Hematopoietic multipotent progenitor cell treated with erythropoietin and hydrocortisone succinate and interleukin-3 and kit ligand, for 8 days (in vitro differentiated cells): Measurements from ENCODE around the gene IL17C.
"Not testable (repeated sequence)": the region's sequence is repeated elsewhere in the genome, so short reads cannot be mapped to it uniquely, and the experiment has no call there.

Experiments used
- DNase-seq: peaks from one replicate; pipeline ENCODE4 v3.0.0-alpha.2; 2015

The IL17C gene

GRCh38 chr16:88638323-88639230, at the start of gene IL17C:
Gene IL17C, plus strand, starts transcription at chr16:88638572. Its CDS starts 70 bp downstream, at chr16:88638642.
- no peak for DNase-seq

GRCh38 chr16:88588754-88589153, 49.6 kb upstream of the IL17C start:
- no peak for DNase-seq

DNA sequence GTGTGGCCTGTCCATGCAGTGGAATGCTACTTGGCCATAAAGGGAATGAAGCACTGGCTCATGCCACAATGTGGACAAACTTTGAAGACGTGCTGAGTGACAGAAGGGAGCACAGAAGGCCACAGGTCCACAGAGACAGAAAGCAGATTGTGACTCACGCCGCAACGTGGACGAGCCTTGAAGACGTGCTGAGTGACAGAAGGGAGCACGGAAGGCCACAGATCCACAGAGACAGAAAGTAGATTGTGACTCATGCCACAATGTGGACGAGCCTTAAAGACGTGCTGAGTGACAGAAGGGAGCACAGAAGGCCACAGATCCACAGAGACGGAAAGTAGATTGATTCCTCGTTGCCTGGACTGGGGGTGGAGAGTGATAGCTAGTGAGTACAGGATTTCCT, 48.9 kb upstream of the IL17C start:
- DNase-seq = no peak

GRCh38 chr16:88591577-88592021, 46.8 kb upstream of the IL17C start:
- DNase-seq = no peak

- no peak for DNase-seq
These were observed 45.3 kb upstream of the IL17C start for GRCh38 chr16:88593061-88593460.

DNA sequence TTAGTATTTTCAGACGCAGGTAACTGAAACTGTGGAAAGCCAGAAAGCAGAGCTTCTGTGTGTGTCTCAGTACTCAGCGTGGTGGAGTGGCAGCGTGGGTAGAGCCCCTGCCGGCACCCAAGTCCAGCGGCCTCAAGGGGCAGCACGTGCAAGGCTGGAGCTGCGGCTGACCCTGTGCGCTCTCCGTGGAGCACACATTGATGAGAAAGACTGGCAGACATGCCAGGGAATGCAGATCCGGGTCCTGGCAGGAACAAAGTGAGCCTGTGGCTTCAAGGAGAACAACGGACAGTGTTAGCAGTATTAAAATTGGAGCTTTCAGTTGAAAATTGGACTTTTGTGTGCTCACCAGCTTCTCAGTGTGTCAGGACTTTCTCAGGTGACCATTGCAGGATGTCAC, 44.9 kb upstream of the IL17C start:
- no peak for DNase-seq

GRCh38 chr16:88593910-88594309, 44.5 kb upstream of the IL17C start:
- DNase-seq = no peak

DNA sequence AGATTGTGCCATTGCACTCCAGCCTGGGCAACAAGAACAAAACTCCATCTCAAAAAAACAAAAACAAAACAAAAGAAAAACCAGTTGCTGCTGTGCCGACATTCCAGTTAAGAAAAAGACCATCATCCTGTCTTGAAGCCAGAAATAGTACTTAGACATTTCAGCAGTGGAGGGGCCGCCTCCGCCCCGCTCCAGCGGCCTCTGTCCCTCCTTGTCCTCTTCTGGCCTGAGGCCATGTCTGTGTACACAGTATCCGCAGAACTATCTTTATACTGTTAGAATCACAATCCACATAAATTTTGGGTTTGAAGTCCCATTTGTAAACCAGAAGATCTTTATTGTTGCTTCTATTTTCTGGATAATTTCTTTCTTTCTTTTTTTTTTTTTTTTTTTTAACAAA, 43.3 kb upstream of the IL17C start:
- no peak for DNase-seq

DNA sequence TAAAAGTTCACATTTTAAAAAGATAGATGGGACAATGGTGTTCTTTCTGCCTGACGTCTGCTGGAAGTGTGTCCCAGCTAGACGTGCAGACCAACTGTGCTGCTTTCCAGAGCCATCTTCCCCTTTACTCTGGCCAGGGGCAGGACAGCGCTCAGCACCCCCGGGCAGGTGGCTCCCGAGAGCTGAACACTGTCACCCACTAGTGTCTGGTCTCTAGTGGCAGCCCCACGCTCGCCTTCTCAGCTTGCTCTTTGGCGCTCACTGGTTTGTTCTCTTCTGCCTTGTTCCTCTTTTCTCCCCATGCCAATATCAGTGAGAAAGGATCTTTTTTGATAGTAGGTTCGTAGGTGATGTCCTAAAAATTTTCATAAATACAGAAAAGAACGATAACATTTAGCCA, 42.5 kb upstream of the IL17C start:
- no peak for DNase-seq

- DNase-seq = no peak
These were observed 41.9 kb upstream of the IL17C start for GRCh38 chr16:88596483-88596882.

DNA sequence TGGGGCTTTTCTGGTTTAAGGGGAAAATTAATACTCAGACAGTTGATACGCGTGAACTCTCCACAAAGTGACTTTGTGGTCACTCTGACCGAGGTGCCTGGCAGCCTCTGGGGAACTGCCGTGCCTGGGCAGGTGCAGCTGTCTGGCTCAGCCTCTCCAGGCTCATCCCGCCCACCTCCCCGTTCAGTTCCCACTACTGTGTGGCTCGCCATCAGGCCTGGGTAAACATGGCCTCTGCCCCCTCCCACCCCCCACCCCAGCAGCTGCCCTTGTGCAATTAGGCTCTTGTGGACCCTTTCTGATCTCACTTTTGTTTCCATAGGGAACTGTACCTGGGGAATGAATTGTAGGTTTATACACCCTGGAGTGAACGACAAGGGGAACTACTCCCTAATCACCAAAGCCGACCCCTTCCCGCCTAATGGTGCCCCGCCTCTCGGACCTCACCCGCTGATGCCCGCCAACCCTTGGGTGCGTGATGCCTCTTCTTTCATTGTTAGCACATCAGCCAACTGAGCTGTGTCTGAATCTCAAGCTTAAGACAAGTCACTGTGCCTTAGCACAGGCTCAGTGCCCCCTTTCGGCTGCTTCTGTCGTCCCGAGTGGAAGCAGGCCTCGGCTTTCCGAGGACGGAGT, 40.4 kb upstream of the IL17C start:
- no peak for DNase-seq

DNA sequence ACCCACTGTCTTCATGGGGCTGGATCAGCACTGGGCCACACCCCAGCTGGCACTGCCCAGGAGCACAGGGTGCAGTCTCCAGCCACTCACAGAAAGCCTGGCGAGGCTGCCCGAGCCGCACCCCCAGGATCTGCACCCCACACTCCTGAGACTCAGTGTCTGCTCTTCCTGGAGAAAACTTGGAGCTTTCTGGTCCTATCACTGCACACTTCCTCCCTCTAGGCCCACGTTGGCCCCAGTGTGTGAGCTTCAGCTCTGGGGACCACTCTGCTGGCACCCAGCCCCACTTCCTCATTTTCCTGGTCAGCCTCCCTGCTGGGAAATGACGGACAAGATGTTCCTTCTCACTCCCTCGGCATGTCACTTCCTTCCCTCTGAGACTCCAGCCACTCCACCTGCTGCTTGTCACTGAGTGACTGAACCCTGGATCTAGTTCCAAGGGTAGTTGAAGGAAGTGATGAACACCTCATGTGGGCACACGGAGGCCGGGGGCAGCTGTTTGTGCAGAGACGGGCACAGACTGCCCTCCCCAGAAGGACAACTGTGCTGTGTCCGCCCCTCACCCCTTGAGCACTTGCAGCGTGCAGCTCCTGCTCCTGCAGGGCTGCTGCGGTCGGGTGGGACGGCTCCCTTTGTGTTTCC, 39.2 kb upstream of the IL17C start:
- DNase-seq = no peak

DNA sequence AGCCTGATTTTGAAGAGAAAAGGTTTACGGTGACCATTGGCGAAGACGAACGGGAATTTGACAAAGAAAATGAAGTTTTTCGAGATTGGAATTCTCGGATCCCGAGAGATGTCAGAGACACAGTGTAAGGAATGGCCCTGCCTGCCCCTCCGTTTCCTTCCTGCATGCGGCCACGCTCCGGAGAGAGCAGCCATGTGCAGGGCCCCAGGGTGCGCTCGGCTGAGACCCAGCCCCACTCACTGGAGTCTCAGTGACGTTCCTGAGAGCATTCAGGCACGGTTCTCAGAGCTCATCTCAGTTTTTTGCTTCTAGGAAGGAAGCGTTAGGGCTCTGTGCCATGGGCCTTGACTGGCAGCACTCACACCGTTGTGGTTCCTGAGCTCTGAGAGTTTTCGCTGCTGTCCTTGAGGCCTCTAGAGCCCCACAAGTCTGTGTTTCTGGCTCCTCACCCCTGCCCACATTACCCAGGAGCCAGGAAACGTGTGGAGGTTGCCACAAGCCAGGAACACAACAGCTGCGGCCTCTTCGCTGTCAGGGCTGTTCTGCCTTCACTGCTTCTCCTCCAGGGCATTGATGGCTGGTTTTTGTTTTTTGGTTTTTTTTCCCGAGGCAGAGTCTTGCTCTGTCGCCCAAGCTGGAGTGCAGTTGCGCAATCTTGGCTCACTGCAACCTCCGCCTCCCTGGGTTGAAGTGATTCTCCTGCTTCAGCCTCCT, 38.4 kb upstream of the IL17C start:
- DNase-seq = no peak

DNA sequence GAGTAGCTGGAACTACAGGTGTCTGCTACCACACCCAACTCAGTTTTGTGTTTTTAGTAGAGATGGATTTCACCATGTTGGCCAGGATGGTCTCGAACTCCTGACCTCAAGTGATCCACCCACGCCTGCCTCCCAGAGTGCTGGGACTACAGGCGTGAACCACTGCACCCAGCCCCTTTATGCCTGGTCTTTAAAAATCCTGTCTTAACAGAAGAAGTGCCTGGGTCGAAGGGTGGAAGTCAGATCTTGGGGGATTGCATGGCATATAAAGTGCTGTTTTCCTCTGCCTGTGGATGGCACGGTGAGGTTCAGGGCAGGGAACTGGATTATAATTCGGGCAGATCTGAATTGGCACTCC, 37.9 kb upstream of the IL17C start:
- no peak for DNase-seq

- DNase-seq = no peak
These were observed 36.9 kb upstream of the IL17C start for GRCh38 chr16:88601313-88602036.

GRCh38 chr16:88602091-88602490, 36.3 kb upstream of the IL17C start:
- DNase-seq = no peak

- DNase-seq = no peak
These were observed 32.9 kb upstream of the IL17C start for GRCh38 chr16:88605186-88606147.

DNA sequence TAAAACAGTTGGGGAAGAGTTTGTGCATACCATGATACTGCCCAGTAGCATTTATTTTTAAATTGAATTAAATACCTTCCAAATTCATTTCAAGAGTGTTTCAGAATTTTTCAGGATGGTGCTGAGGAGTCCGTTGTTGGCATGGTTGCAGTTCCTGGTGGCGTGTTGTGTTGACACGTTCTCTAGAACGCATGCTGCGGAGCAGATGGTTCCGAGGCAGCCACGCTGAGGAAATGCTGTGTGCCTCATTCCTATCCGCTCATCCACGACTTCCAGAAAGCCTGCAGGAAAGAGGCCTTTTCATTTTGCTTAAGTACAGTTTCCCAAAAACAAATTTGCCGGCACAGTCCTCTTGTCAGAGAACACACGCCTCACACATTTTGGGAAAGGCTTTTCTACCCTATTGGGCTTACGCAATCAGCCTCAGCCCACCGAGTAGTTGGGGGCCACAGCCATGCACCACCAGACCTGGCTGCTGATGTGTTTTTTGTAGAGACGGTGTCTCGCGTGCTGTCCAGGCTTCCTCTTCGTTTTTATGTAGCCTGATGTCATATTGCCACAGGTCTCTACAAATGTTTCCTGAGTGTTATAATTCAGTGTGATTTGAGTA, 32.1 kb upstream of the IL17C start:
- no peak for DNase-seq

DNA sequence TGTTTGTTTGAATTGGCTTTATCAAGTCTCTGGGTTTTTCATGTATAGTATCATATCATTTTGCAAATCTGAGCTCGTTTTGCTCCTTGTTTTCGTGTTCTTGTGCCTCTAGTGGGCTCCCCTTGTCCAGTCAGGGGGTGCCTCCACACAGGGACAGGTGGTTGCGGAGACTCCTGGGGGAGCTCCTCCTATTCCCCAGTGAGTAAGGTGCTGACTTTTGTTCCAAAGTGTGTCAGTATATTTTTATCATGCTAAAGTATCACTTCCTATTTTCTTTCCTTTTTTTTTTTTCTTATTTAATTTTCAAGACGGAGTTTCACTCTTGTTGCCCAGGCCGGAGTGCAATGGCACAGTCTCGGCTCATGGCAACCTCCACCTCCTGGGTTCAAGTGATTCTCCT, 30.3 kb upstream of the IL17C start:
- no peak for DNase-seq

GRCh38 chr16:88609426-88609825, 28.9 kb upstream of the IL17C start:
- not testable (repeated sequence) for DNase-seq

GRCh38 chr16:88610080-88610479, 28.3 kb upstream of the IL17C start:
- no peak for DNase-seq
